ENCODE results near the gene SPRR5.

SPRR5 gene

DNA sequence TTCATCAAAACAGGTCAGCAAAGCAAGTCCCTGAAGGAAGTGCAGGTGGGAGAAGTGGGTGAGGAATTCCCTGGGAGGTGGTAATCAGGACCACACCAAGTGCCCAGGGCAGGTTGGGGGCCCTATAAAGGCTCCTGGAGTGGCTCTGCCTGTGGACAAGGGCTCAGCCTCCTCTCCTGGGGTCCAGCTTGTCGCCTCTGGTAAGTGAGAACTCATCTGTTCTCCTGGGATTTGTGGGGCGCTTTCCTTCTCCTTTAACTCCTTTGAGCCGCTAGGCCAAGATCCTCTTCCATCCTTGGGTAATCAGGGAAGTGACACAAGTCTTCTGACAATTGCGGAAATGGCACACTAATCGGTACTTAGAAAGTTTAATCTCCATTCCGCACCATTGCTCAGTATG lies 23.5 kb downstream of the SPRR5 start, which contains the start of gene SPRR4:
Gene SPRR4, plus strand, starts transcription at position 154 of the 400 bp plus-strand sequence. CDS start 1,243 bp downstream, outside the sequence.
- CTCF ChIA-PET: interaction anchor here (1.2 to 1.5 kb wide), 3 partner anchors 9 to 283 kb away, joined by 3 read pairs; no protein-coding TSS in a partner anchor
- POLR2A ChIA-PET: no interaction called here
- DNase-seq (ENCODE audit: extremely low spot score): no peak
- no peak for TF ChIP-seq CTCF (IDR thresholded peaks at IDR 0.05; ENCODE audit: control extremely low read depth, extremely low read depth, low read depth, missing control alignments)

DNA sequence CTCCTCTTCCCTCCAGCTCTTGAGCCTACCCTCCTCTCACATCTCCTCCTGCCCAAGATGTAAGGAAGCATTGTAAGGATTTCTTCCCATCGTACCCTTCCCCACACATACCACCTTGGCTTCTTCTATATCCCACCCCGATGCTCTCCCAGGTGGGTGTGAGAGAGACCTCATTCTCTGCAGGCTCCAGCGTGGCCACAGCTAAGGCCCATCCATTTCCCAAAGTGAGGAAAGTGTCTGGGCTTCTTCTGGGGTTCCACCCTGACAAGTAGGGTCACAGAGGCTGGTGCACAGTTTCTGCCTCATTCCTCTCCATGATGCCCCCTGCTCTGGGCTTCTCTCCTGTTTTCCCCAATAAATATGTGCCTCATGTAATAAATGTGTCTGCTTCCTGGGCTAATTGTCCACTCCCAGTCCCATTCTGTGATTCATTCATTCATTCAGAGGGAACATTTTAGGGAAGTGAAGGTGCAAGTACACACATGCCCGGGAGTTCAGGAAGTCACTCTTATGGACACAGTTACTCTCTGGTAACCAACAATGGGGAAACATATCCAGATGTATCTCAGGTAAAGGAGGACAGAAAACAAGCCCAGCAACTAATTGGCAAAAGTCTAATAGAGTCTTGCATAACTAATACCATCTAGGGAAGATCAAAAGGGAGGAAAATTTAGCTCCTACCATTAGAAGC lies 25.3 kb downstream of the SPRR5 start:
- DNase-seq (ENCODE audit: extremely low spot score): no peak
- ChIA-PET CTCF (interaction anchor here (1.1 kb wide), 1 partner anchor 95 kb away, joined by 3 read pairs; no protein-coding TSS in a partner anchor), POLR2A (no interaction called here)
- TF ChIP-seq CTCF (IDR thresholded peaks at IDR 0.05; ENCODE audit: control extremely low read depth, extremely low read depth, low read depth, missing control alignments): no peak

DNA sequence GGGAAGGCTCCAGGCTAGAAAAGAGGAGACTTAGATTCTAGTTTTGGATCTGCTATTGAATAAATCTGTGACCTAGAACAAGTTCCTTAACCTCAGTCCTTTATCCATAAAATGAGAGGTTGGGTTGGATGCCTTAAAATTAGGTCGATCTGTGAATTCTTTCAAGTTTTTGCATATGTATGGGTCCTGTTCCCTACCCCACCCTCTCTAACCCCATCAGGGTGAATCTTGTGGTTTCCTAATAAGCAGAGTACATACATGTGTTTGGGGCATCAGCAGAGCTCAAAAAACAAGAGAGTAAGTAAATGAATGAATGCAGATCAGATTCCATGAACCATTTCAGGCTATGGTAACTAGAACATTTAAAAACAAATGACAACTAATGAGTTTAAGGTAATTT lies 29.7 kb downstream of the SPRR5 start:
- no peak for TF ChIP-seq CTCF (IDR thresholded peaks at IDR 0.05; ENCODE audit: control extremely low read depth, extremely low read depth, low read depth, missing control alignments)
- ChIA-PET CTCF (interaction anchor here (0.9 kb wide), 2 partner anchors 51 to 252 kb away, joined by 3 read pairs; no protein-coding TSS in a partner anchor), POLR2A (no interaction called here)
- no peak for DNase-seq (ENCODE audit: extremely low spot score)

DNA sequence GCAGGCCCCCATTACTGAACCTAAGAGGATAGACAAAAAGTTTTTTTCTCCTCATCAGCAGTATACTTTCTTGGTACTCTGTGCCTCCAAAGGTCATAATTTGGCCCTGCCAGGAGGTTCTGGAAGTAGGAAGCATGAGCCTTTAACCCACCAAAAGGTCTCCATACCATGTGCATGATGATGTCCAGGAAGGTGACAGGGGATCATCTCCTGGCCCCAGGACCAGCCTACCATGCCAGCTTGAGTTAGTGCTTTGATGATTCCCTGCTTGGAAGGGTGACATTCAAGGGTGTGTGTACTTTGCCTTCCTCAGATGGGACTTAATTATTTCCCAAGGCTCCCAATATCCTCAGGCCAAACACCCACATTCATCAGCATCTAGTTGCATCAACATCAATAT lies 30.6 kb downstream of the SPRR5 start:
- CTCF ChIA-PET: no interaction called here
- no peak for DNase-seq (ENCODE audit: extremely low spot score)
- no peak for TF ChIP-seq CTCF (IDR thresholded peaks at IDR 0.05; ENCODE audit: control extremely low read depth, extremely low read depth, low read depth, missing control alignments)
- POLR2A ChIA-PET: no interaction called here

- ChIA-PET CTCF (interaction anchor here (1.2 to 2.4 kb wide), 2 partner anchors 11 to 20 kb away, joined by 3 to 7 read pairs; no protein-coding TSS in a partner anchor), POLR2A (no interaction called here)
- no peak for TF ChIP-seq CTCF (IDR thresholded peaks at IDR 0.05; ENCODE audit: control extremely low read depth, extremely low read depth, low read depth, missing control alignments)
- no peak for DNase-seq (ENCODE audit: extremely low spot score)
Measured at GRCh38 chr1:152980676-152981075, 33.7 kb downstream of the SPRR5 start.

GRCh38 chr1:152981146-152981871 lies 34.3 kb downstream of the SPRR5 start:
- ChIA-PET CTCF (interaction anchor here (1.2 to 2.4 kb wide), 2 partner anchors 10 to 19 kb away, joined by 3 to 7 read pairs; no protein-coding TSS in a partner anchor), POLR2A (no interaction called here)
- no peak for TF ChIP-seq CTCF (IDR thresholded peaks at IDR 0.05; ENCODE audit: control extremely low read depth, extremely low read depth, low read depth, missing control alignments)
- no peak for DNase-seq (ENCODE audit: extremely low spot score)
